Germinal center (tissue), 1 donor: ENCODE results near the gene OASL.

Experiments
- DNase-seq: peaks from one replicate; pipeline ENCODE4 v3.0.0; 2012; ENCODE audit warnings: mixed read lengths, low spot score

Gene OASL

GRCh38 chr12:121015825-121016766 is 22.9 kb downstream of the OASL start, which contains the start of gene C12orf43:
C12orf43 (minus strand) TSS chr12:121016487; CDS start chr12:121016474, 13 bp downstream.
- DNase-seq: peak; percentile 93

GRCh38 chr12:121013715-121014114 is 25.3 kb downstream of the OASL start:
- no peak for DNase-seq

GRCh38 chr12:121011820-121012219 is 27.2 kb downstream of the OASL start:
- DNase-seq: no peak

- DNase-seq: no peak
Measured at GRCh38 chr12:121010860-121011259, 28.2 kb downstream of the OASL start.

- DNase-seq: no peak
Measured at GRCh38 chr12:121009741-121010140, 29.3 kb downstream of the OASL start.

GRCh38 chr12:121008347-121009098 is 30.5 kb downstream of the OASL start:
- DNase-seq: no peak

GRCh38 chr12:121005346-121005815 is 33.7 kb downstream of the OASL start:
- DNase-seq: peak; percentile 19

GRCh38 chr12:121004253-121004815 is 34.7 kb downstream of the OASL start:
- DNase-seq: no peak

GRCh38 chr12:121003650-121004049 is 35.4 kb downstream of the OASL start:
- DNase-seq: no peak

GRCh38 chr12:121001841-121002483 is 37.1 kb downstream of the OASL start:
- DNase-seq: no peak

- DNase-seq: no peak
Measured at GRCh38 chr12:121001060-121001459, 38.0 kb downstream of the OASL start.

GRCh38 chr12:121000530-121000929 is 38.5 kb downstream of the OASL start:
- DNase-seq: no peak

GRCh38 chr12:120999191-121000120 is 39.6 kb downstream of the OASL start:
- no peak for DNase-seq

- no peak for DNase-seq
Measured at GRCh38 chr12:120998435-120998834, 40.6 kb downstream of the OASL start.

- no peak for DNase-seq
Measured at GRCh38 chr12:120997448-120997847, 41.6 kb downstream of the OASL start.

- DNase-seq: no peak
Measured at GRCh38 chr12:120996133-120996746, 42.8 kb downstream of the OASL start.

GRCh38 chr12:120994589-120995337 is 44.3 kb downstream of the OASL start:
- no peak for DNase-seq

- DNase-seq: no peak
Measured at GRCh38 chr12:120994059-120994458, 45.0 kb downstream of the OASL start.

- no peak for DNase-seq
Measured at GRCh38 chr12:120993496-120993895, 45.5 kb downstream of the OASL start.

GRCh38 chr12:120992989-120993388 is 46.1 kb downstream of the OASL start:
- no peak for DNase-seq
